SK-N-MC (cell line): ENCODE data around the gene LIMS2.

Experiments used
- EZH2 ChIP-seq: fragments of 200-600 bp; sonication (generic); IDR thresholded peaks from one replicate; pipeline ENCODE4 v1.6.1; 2017; ENCODE audit warnings: antibody characterized with exemption
- FOXP2 ChIP-seq: optimal IDR thresholded peaks from 2 replicates; pipeline ENCODE3; 2011; ENCODE audit warnings: mild to moderate bottlenecking, moderate library complexity; ENCODE audit not compliant: insufficient read depth; ENCODE audit errors: extremely low read length, control extremely low read depth
- POLR2AphosphoS5 ChIP-seq: IDR thresholded peaks from 2 replicates; pipeline ENCODE4 v1.6.1; 2012; ENCODE audit warnings: mild to moderate bottlenecking, low read depth, low read length, borderline replicate concordance

GRCh38 chr2:127622561-127623387 lies 52.6 kb downstream of the LIMS2 start:
- TF ChIP-seq EZH2 = no peak
- TF ChIP-seq POLR2AphosphoS5 = no peak
- no peak for TF ChIP-seq FOXP2
